HG02759 (cell line): ENCODE measurements around the gene TAF15.

Experiments used
- ATAC-seq: cut with Tn5 transposase; IDR thresholded peaks from one replicate; pipeline ENCODE4 v1.9.1; 2021; ENCODE audit warnings: mild to moderate bottlenecking, moderate library complexity; ENCODE audit not compliant: unreplicated experiment

TAF15 gene

GRCh38 chr17:35808962-35809854 lies at the start of gene TAF15:
TAF15 (plus strand) TSS chr17:35809484; CDS start chr17:35809570, 86 bp downstream.
- ATAC-seq: peak; percentile 95

GRCh38 chr17:35760587-35760986 lies 48.7 kb upstream of the TAF15 start, which contains the start of gene C17orf50:
C17orf50 (plus strand) TSS chr17:35760887; CDS start chr17:35760942, 55 bp downstream.
- ATAC-seq: no peak

GRCh38 chr17:35761601-35762000 lies 47.7 kb upstream of the TAF15 start:
- no peak for ATAC-seq

GRCh38 chr17:35763767-35764122 lies 45.5 kb upstream of the TAF15 start:
- no peak for ATAC-seq

- peak; percentile 96 for ATAC-seq
Observed at GRCh38 chr17:35764123-35764991, 44.9 kb upstream of the TAF15 start.

GRCh38 chr17:35765086-35765710 lies 44.1 kb upstream of the TAF15 start:
- ATAC-seq: no peak

GRCh38 chr17:35765756-35766488 lies 43.4 kb upstream of the TAF15 start:
- ATAC-seq: no peak

- ATAC-seq: no peak
Observed at GRCh38 chr17:35766489-35766877, 42.8 kb upstream of the TAF15 start.

GRCh38 chr17:35766903-35767510 lies 42.3 kb upstream of the TAF15 start:
- ATAC-seq: no peak

GRCh38 chr17:35768797-35769196 lies 40.5 kb upstream of the TAF15 start:
- no peak for ATAC-seq

- no peak for ATAC-seq
Observed at GRCh38 chr17:35769895-35770486, 39.3 kb upstream of the TAF15 start.

- no peak for ATAC-seq
Observed at GRCh38 chr17:35773129-35773528, 36.2 kb upstream of the TAF15 start.

GRCh38 chr17:35773679-35774425 lies 35.4 kb upstream of the TAF15 start:
- ATAC-seq: no peak

GRCh38 chr17:35774499-35774898 lies 34.8 kb upstream of the TAF15 start:
- no peak for ATAC-seq

- no peak for ATAC-seq
Observed at GRCh38 chr17:35775039-35775438, 34.2 kb upstream of the TAF15 start.

- no peak for ATAC-seq
Observed at GRCh38 chr17:35775583-35775982, 33.7 kb upstream of the TAF15 start.

GRCh38 chr17:35778641-35779196 lies 30.6 kb upstream of the TAF15 start:
- no peak for ATAC-seq

- no peak for ATAC-seq
Observed at GRCh38 chr17:35780950-35781349, 28.3 kb upstream of the TAF15 start.

GRCh38 chr17:35784895-35785294 lies 24.4 kb upstream of the TAF15 start:
- ATAC-seq: no peak
